Neural crest cell (in vitro differentiated cells): ENCODE results near the gene PACSIN1. TPM values are rescaled to one million over a fixed set of nuclear protein-coding genes. Genes with fewer than 3 reads are reported as not detected.

ENCODE experiments used
- DNase-seq: peaks from one replicate; pipeline ENCODE4 v3.0.0; 2021; ENCODE audit warnings: low read depth, mixed read lengths, low spot score
- H3K27ac Mint-ChIP-seq: one replicate; pipeline ENCODE4 v1.8.0; 2021; ENCODE audit warnings: mild to moderate bottlenecking, mixed read lengths; ENCODE audit not compliant: unreplicated experiment
- H3K27me3 Mint-ChIP-seq: 2 replicates; pipeline ENCODE4 v1.8.0; 2021; ENCODE audit warnings: low read depth, mild to moderate bottlenecking, mixed read lengths
- H3K36me3 Mint-ChIP-seq: 2 replicates; pipeline ENCODE4 v1.8.0; 2021; ENCODE audit warnings: low read depth, mild to moderate bottlenecking, mixed read lengths
- H3K4me1 Mint-ChIP-seq: 2 replicates; pipeline ENCODE4 v1.8.0; 2021; ENCODE audit warnings: mixed read lengths
- H3K4me3 Mint-ChIP-seq: one replicate; pipeline ENCODE4 v1.8.0; 2021; ENCODE audit warnings: mild to moderate bottlenecking, mixed read lengths
- H3K9me3 Mint-ChIP-seq: 2 replicates; pipeline ENCODE4 v1.8.0; 2021; ENCODE audit warnings: mixed read lengths
- CTCF ChIP-seq: fragments of 200-600 bp; sonication (generic); conservative IDR thresholded peaks from 2 replicates; pipeline ENCODE4 v1.5.0; 2021; ENCODE audit warnings: antibody characterized with exemption, mild to moderate bottlenecking
- total RNA-seq: library from RNA; stranded (reverse); gene quantifications from 2 replicates; pipeline ENCODE4 v1.2.1, GENCODE V29; 2021

PACSIN1 gene
- total RNA-seq, 1 donor from 2014 or later = 0.44 TPM

- no peak for TF ChIP-seq CTCF
- Mint-ChIP-seq H3K4me3 (no peak overlapping the region), H3K9me3 (no peaks in the 10 kb centered on the region), H3K4me1 (peaks cover 9% of the 10 kb centered on the region), H3K27me3 (no peaks in the 10 kb centered on the region), H3K36me3 (no peaks in the 10 kb centered on the region), H3K27ac (peak overlapping the region; percentile 62)
- DNase-seq = no peak
These were observed 115.7 kb downstream of the PACSIN1 start for GRCh38 chr6:34581561-34581920.

- Mint-ChIP-seq H3K36me3 (no peaks in the 10 kb centered on the region), H3K9me3 (no peaks in the 10 kb centered on the region), H3K27ac (no peak overlapping the region), H3K27me3 (no peaks in the 10 kb centered on the region), H3K4me1 (peaks cover 9% of the 10 kb centered on the region), H3K4me3 (no peak overlapping the region)
- no peak for DNase-seq
- no peak for TF ChIP-seq CTCF
These were observed 117.6 kb downstream of the PACSIN1 start for GRCh38 chr6:34583461-34583860.

- H3K27me3 Mint-ChIP-seq = no peaks in the 10 kb centered on the region
- no peaks in the 10 kb centered on the region for H3K36me3 Mint-ChIP-seq
- DNase-seq = no peak
These were observed 118.2 kb downstream of the PACSIN1 start for GRCh38 chr6:34583861-34584604.

GRCh38 chr6:34584694-34585093 is 118.8 kb downstream of the PACSIN1 start:
- DNase-seq = no peak
- H3K27me3 Mint-ChIP-seq = no peaks in the 10 kb centered on the region
- H3K36me3 Mint-ChIP-seq = peaks cover 3% of the 10 kb centered on the region
- TF ChIP-seq CTCF = no peak
- H3K9me3 Mint-ChIP-seq = no peaks in the 10 kb centered on the region
- H3K4me3 Mint-ChIP-seq = no peak overlapping the region
- peaks cover 9% of the 10 kb centered on the region for H3K4me1 Mint-ChIP-seq
- no peak overlapping the region for H3K27ac Mint-ChIP-seq

More at GRCh38 chr6:34583861-34584604, 118.2 kb downstream of the PACSIN1 start:
- H3K9me3 Mint-ChIP-seq = no peaks in the 10 kb centered on the region
- H3K4me3 Mint-ChIP-seq = no peak overlapping the region
- H3K27ac Mint-ChIP-seq = no peak overlapping the region
- no peak for TF ChIP-seq CTCF
- H3K4me1 Mint-ChIP-seq = peaks cover 9% of the 10 kb centered on the region

Other genes with a start within 250 kb of the PACSIN1 start
- gene HMGA1, start 229.2 kb upstream of the PACSIN1 start, total RNA-seq = 1,143 and 1,176 TPM in 2 replicates
- gene SMIM29, start 217.1 kb upstream of the PACSIN1 start, total RNA-seq = 13.5 and 13.9 TPM in 2 replicates
- 47.5 and 50.0 TPM in 2 replicates for gene NUDT3, start 73.4 kb upstream of the PACSIN1 start, total RNA-seq
- gene RPS10, start 40.0 kb upstream of the PACSIN1 start, total RNA-seq = 1,626 and 1,641 TPM in 2 replicates
- 0.12 TPM in 1 of 2 replicates, not detected in the other for gene SPDEF, start 90.3 kb downstream of the PACSIN1 start, total RNA-seq
- gene ILRUN, start 230.7 kb downstream of the PACSIN1 start, total RNA-seq = 52.0 and 57.8 TPM in 2 replicates